ENCODE results near the gene RPS10. TPM values are rescaled to one million over a fixed set of nuclear protein-coding genes. Genes with fewer than 3 reads are reported as not detected.

Gene RPS10
- total RNA-seq, 1 donor from 2014 or later, result 3,975 TPM

- no peaks in the 10 kb centered on the region for H3K36me3 ChIP-seq (ENCODE audit: control insufficient read depth, insufficient read depth, low read length)
- no peak for TF ChIP-seq CTCF (IDR thresholded peaks at IDR 0.05; ENCODE audit: insufficient read depth, low read length, poor library complexity, severe bottlenecking)
- peaks cover 3% of the 10 kb centered on the region for H3K27me3 ChIP-seq (ENCODE audit: control insufficient read depth, insufficient read depth, low read length)
- no peak for DNase-seq (ENCODE audit: low read depth)
- H3K4me3 ChIP-seq (ENCODE audit: low read depth, low read length), result no peak overlapping the region
Measured at GRCh38 chr6:34447386-34447785, 21.5 kb upstream of the RPS10 start.

DNA sequence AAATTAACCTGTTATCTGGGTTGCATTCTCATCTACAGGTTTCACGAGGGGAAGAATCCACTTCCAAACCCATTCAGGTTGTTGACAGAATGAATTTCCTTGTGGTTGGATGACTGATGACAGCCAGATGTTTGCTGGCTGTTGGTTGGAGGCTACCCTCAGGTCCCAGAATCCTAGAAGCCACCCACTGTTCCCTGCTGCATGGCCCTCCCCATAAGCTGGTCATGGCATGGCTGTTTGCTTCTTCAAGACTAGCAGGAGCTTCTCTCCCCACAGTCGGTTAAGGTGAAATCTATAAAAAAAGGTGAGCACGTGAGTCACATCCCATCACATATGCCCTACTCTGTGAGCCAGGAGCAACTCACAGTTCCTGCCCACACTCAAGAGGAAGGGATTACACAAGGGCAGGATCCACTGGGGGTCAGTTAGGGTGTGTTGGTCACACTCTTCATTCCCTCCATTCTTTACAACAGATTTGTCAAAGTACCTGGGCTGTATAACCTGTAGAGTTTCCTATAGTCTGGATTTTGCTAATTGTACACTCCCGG lies 19.5 kb upstream of the RPS10 start:
- Histone ChIP-seq H3K27me3 (ENCODE audit: control insufficient read depth, insufficient read depth, low read length) (peaks cover 3% of the 10 kb centered on the region), H3K36me3 (ENCODE audit: control insufficient read depth, insufficient read depth, low read length) (no peaks in the 10 kb centered on the region), H3K4me3 (ENCODE audit: low read depth, low read length) (no peak overlapping the region)
- TF ChIP-seq CTCF (IDR thresholded peaks at IDR 0.05; ENCODE audit: insufficient read depth, low read length, poor library complexity, severe bottlenecking), result no peak
- DNase-seq (ENCODE audit: low read depth), result no peak

- Histone ChIP-seq H3K36me3 (ENCODE audit: control insufficient read depth, insufficient read depth, low read length) (no peaks in the 10 kb centered on the region), H3K4me3 (ENCODE audit: low read depth, low read length) (no peak overlapping the region)
- no peak for TF ChIP-seq CTCF (IDR thresholded peaks at IDR 0.05; ENCODE audit: insufficient read depth, low read length, poor library complexity, severe bottlenecking)
Measured at GRCh38 chr6:34441526-34441925, 15.7 kb upstream of the RPS10 start.

GRCh38 chr6:34439442-34439841 lies 13.6 kb upstream of the RPS10 start:
- no peaks in the 10 kb centered on the region for H3K27me3 ChIP-seq (ENCODE audit: control insufficient read depth, insufficient read depth, low read length)
- H3K4me3 ChIP-seq (ENCODE audit: low read depth, low read length), result no peak overlapping the region
- TF ChIP-seq CTCF (IDR thresholded peaks at IDR 0.05; ENCODE audit: insufficient read depth, low read length, poor library complexity, severe bottlenecking), result no peak
- no peak for DNase-seq (ENCODE audit: low read depth)
- H3K36me3 ChIP-seq (ENCODE audit: control insufficient read depth, insufficient read depth, low read length), result no peaks in the 10 kb centered on the region

More at GRCh38 chr6:34441526-34441925, 15.7 kb upstream of the RPS10 start:
- no peak for DNase-seq (ENCODE audit: low read depth)
- no peaks in the 10 kb centered on the region for H3K27me3 ChIP-seq (ENCODE audit: control insufficient read depth, insufficient read depth, low read length)

DNA sequence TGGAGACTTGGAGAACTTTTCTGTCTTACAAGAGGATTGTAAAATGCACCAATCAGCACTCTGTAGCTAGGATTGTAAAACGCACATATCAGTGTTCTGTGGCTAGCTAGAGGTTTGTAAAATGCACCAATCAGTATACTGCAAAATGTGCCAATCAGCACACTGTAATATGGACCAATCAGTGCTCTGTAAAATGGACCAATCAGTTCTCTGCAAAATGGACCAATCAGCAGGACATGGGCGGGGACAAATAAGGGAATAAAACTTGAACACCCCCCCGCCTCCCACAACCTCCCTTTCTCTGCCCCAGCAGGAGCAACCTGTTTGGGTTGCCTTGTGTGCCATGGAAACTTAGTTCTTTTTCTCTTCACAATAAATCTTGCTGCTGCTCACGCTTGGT lies 12.8 kb upstream of the RPS10 start:
- TF ChIP-seq CTCF (IDR thresholded peaks at IDR 0.05; ENCODE audit: insufficient read depth, low read length, poor library complexity, severe bottlenecking), result no peak
- Histone ChIP-seq H3K27me3 (ENCODE audit: control insufficient read depth, insufficient read depth, low read length) (no peaks in the 10 kb centered on the region), H3K4me3 (ENCODE audit: low read depth, low read length) (no peak overlapping the region), H3K36me3 (ENCODE audit: control insufficient read depth, insufficient read depth, low read length) (no peaks in the 10 kb centered on the region)
- no peak for DNase-seq (ENCODE audit: low read depth)

- no peak for TF ChIP-seq CTCF (IDR thresholded peaks at IDR 0.05; ENCODE audit: insufficient read depth, low read length, poor library complexity, severe bottlenecking)
- DNase-seq (ENCODE audit: low read depth), result no peak
- Histone ChIP-seq H3K36me3 (ENCODE audit: control insufficient read depth, insufficient read depth, low read length) (no peaks in the 10 kb centered on the region), H3K4me3 (ENCODE audit: low read depth, low read length) (no peak overlapping the region), H3K27me3 (ENCODE audit: control insufficient read depth, insufficient read depth, low read length) (no peaks in the 10 kb centered on the region)
Measured at GRCh38 chr6:34437644-34437970, 11.7 kb upstream of the RPS10 start.

Data from kidney epithelial cell (primary cell).